GM21423 (cell line): Measurements from ENCODE around the gene SLC22A7.

ENCODE experiments used
- ATAC-seq: cut with Tn5 transposase; IDR thresholded peaks from one replicate; pipeline ENCODE4 v1.9.1; 2021; ENCODE audit warnings: mild to moderate bottlenecking, moderate library complexity; ENCODE audit not compliant: unreplicated experiment

SLC22A7 gene

DNA sequence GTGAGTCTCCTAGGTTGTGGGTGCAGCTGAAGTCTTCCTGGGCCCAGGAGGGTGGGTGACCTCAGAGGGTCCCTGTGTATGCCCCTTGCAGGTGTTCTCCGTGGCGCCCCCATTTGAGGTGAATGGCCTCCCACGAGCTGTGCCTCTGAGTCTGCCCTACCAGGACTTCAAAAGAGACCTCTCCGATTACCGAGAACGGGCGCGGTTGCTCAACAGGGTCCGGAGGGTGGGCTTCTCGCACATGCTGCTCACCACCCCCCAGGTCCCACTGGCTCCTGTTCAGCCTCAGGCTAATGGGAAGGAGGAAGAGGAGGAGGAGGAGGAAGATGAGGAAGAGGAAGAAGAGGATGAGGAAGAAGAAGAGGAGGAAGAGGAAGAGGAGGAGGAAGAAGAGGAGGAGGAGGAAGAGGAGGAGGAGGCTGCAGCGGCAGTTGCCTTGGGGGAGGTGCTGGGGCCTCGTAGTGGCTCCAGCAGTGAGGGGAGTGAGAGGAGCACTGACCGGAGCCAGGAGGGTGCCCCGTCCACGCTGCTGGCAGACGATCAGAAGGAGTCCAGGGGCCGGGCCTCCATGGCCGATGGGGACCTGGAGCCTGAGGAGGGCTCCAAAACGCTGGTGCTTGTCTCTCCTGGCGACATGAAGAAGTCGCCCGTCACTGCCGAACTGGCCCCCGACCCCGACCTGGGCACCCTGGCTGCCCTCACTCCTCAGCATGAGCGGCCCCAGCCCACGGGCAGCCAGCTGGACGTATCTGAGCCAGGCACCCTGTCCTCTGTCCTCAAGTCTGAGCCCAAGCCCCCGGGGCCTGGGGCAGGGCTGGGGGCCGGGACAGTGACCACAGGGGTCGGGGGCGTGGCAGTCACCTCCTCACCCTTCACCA lies 15.2 kb upstream of the SLC22A7 start:
- no peak for ATAC-seq

DNA sequence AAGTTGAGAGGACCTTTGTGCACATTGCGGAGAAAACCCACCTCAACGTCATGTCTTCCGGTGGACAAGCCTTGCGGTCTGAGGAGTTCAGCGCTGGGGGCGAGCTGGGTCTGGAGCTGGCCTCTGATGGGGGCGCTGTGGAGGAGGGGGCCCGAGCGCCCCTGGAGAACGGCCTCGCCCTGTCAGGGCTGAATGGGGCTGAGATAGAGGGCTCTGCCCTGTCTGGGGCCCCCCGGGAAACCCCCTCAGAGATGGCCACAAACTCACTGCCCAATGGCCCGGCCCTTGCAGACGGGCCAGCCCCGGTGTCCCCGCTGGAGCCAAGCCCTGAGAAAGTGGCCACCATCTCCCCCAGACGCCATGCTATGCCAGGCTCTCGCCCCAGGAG lies 14.6 kb upstream of the SLC22A7 start:
- ATAC-seq: no peak

DNA sequence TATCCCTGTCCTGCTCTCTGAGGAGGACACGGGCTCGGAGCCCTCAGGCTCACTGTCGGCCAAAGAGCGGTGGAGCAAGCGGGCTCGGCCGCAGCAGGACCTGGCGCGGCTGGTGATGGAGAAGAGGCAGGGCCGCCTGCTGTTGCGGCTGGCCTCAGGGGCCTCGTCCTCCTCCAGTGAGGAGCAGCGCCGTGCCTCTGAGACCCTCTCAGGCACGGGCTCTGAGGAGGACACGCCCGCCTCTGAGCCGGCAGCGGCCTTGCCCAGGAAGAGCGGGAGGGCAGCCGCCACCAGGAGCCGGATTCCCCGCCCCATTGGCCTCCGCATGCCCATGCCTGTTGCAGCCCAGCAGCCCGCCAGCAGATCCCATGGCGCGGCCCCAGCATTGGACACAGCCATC lies 14.2 kb upstream of the SLC22A7 start:
- no peak for ATAC-seq

DNA sequence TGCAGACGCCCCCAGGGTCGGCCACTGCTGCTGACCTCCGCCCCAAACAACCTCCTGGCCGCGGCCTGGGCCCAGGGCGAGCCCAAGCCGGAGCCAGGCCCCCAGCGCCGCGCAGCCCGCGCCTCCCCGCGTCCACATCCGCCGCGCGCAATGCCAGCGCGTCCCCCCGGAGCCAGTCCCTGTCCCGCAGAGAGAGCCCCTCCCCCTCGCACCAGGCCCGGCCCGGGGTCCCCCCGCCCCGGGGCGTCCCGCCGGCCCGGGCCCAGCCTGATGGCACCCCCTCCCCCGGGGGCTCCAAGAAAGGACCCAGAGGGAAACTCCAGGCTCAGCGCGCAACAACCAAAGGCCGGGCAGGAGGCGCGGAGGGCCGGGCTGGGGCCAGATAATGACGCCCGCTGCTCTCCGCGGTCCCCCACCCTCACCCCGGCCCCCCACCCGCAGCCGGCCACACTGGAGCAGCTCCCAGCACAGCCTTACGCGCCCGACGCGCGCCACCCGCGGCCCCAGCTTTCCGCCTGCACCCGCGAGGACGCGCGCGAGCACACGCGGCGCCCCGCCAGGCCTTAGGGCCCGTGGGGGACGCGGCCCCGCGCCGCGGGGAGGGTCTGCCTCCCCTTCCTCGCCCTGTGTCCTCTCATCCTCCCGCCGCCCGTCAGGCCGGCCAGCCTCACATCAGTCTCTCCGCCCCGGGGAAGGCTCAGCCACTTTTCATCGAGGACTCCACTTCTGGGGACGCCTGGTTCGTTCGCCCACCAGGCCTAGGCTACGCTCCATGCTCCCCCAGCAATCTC lies 12.9 kb upstream of the SLC22A7 start:
- no peak for ATAC-seq

DNA sequence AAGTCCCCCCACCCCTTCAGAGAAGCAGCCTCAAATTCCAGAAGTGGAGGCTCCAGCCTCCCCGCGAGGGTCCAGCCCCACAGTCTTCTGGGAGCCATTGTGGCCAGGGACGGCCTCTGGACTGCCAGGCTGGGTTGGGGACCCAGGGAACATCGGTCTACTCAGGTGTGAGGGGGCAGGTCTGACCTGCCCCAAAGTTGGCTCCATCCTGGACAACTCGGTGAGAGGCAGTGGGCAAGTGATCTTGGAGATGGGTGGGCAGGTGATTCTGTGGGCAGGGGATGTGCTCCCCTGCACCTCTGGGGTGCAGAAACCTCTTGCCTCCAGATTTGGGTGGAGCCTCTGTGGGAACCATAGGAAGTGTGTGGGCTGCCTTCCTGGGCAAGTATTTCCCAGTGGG lies 12.2 kb upstream of the SLC22A7 start:
- no peak for ATAC-seq

DNA sequence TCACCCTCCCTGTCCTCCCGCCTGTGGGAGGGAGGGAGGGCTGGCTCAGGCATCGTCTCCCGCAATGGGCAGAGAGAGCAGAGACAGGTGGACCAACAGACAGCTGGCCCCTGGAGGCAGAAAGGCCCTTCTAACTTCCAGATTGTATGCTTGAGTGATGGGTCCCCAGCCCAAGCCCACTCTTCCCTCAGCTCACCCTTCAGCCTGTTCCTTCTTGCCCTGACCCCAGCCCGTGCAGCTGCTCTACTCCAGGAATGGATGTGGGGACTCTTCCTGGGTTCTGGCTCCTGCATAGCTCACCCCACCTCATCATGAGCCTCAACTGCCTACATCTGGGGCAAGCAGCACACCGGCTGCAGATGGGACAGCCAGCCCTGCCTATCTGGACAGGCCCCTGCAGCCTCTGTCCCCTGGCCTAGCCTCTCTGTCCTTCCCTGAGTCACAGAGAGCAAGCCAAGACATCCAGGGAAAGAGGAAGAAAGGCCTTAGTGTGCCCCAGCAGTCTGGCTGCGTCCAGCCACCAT lies 11.5 kb upstream of the SLC22A7 start:
- no peak for ATAC-seq

DNA sequence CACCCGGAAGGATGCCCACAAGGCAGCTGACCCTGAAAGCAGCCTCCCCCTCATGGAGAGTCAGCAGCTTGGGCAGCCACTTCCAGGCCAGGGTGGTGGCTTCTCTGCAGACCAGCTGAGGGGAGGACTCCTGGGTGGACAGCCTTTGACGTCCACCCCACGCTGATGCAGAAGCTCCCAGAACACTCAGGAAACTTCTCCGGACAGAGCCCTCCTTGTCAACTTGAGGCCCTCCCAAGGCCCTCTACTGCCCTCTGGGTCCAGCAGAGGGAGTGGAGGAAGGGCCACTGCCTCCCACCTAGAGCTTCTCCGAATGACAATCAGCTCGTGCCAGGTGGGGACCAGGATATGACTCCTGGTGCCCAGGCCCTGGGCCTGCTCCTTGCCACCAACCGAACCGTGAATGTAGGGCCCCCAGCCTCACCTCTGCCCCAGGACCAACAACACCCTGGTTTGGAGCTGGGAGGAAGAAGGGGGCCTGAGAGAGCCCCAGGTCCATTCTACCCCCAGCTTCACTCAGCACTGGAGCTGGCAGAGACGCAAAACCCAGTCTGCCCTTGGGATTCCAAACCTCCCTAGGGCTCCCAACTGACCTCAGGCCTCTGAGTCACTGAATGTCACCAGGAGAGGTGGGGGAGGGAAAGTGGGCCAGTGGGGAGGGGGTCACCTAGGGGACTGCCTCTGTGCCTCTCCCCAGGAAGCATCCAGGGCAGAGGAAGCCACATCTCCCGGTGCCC lies 10.9 kb upstream of the SLC22A7 start:
- ATAC-seq: no peak

DNA sequence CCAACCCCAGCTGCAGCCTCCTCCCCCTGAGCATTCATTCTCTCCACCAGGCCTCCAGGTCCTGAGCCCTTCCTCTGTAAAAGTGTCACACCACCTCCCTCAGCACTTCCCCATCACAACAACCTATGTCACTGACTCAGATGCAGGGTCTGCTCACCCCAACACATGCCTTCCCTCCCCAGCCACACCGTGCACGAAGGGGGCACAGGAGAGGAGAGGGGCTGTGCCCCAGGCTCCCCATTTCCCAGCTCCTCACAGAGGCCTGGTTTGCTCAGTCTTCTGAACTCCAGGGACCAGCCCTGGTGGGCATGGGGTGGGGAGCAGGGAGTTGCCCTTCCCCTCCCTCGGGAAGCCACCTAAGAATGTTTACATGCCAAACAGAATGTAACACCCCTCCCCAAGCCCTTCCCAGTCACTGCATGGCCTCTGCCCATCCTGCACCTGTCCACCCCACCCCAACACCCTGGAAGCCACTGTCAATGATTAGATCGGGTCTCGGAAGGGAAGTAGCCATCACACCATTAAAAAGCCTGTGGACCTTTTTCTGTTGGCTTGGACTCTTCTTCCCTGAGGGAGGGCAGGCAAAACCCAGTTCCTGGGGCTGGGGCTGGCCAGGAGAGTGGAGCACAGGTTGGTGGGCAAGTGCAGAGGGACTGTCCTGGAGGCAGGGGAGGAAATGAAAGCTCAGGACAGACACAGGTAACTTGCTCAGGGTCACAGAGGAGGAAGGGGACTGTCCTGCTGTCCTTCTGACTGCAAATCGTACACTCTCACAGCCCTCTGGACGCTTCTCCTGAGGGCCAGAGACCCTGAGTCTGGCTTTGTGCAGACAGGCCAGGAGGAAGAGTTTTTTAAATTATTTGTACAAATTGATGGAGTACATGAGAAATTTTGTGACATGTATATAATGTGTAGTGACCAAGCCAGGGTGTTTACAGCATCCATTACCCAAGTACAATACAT lies 10.1 kb upstream of the SLC22A7 start:
- no peak for ATAC-seq

DNA sequence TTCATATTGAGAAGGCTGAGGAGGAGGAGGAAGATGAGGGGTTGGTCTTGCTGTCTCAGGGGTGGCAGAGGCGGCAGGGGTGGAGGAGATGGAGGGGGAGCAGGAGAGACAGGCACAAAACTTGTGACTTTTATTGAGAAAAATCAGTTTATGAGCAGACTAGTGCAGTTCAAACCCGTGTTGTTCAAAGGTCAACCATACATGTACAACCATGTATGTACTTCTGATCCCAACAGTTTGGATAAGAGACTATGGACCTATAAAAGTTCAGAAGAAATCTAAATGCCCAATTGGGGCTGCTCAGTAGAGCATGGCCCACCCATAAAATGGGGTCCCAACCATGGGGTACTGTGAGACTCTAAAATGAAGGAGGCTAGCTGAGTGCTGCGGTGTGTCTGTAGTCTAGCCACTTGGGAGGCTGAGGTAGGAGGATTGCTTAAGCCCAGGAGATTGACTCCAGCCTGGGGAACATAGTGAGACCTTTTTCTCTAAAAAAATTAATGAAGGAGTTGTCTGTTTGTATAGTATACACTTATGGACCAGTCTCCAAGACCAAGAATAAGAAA lies 7.6 kb upstream of the SLC22A7 start:
- ATAC-seq: no peak

DNA sequence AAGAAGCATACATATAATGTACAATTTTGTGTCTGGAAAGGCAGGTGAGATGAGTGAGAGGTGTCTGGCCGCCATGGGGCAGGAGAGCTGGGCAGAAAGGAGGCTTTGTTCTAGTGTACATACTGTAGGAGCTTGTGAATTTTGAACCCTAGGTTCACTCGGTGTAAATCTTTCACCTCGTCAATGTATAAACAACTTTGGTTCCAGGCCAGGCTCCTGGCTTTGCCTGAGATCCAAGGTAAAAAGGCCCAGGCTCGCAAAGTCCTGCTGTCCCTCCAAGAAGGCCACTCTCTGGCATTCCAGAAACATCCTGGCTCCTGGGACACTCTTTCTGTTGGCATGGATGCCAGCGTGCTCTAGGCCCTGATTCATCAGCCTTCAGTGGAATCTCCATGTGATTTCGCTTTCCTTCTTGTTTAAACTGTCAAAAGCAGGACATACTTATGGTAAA lies 7.1 kb upstream of the SLC22A7 start:
- ATAC-seq: no peak

DNA sequence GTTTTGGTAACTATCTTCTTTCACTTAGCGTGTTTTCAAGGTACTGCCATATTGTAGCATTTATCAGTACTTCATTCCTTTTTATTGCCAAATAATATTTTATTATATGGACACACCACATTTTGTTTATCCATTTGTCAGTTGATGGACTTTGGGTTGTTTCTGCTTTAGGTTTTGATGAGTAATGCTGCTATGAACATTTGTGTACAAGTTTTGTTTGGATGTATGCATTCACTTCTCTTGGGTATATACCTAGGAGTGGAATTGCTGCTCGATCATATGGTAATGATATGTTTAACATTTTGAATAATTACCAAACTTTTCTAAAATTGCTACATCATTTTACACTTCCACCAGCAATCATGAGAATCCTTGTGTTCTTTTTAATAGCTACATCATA lies 6.4 kb upstream of the SLC22A7 start:
- ATAC-seq: no peak

DNA sequence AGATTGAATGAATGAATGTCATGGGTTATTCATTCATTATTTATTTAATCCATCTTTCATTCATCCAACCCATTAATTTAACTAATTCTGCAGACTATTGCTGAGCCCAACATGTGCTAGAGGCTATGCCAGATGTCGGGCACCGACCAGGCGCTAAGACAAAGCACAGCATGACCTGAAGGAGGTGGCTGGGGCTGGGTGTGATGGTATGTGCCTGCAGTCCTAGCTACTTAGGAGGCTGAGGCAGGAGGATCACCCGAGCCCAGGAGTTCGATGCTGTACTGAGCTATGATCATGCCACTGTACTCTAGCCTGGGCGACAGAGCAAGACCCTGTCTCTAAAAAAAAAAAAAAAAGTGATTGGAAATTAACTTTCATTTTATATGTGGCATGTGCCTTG lies 5.7 kb upstream of the SLC22A7 start:
- ATAC-seq: no peak

DNA sequence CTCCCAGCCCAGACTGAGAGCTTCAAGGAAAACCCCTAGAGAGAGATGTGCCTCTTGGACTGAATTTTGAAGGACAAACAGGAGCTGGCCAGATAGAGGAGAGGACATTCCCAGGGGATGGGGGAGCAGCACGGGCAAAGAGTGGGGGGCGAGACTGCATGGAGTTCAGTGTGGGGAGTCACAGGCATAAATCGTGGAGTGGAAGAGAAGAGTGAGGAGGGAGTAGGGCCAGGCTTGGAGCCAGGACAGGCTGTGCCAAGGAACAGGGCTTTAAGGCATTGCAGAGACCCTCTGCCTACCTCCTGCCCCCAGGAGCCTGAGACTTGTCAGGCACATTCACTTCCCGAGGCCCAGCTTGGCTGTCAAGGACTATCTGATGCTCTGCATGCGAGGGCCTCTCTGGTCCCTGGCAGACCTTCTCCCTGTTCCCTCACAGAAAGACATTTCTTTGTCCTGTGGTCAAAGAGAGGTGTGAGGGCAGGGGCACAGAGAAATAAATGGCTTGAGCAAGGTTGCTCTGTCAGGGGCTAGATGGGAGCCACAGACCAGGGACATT lies 5.2 kb upstream of the SLC22A7 start:
- no peak for ATAC-seq

DNA sequence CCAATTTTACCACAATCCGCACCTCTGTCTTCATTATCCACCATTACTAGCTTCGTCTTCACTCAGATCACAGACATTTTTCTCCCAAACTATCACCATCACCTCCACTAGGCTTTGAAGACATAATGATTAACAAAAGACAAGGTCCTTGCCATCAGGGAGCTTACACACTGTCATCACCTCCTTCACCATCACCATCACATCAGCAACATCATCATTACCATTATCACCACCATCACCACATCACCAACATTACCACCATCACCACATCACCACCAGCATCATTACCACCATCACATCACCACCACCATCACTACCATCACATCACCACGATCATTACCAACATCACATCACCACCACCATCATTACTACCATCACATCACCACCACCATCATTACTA lies 4.4 kb upstream of the SLC22A7 start:
- ATAC-seq: no peak

DNA sequence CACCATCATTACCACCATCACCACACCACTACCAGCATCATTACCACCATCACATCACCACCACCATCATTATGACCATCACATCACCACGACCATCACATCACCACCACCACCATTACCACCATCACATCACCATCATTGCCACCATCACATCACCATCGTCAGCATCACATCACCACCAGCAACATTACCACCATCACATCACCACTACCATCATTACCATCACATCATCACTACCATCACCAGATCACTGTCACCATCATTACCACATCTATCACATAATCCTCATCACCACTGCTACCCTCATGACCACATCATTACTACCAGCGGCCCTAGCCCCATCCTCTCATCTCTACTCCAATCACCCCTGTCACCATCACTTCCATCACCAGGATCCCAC lies 3.5 kb upstream of the SLC22A7 start:
- no peak for ATAC-seq

DNA sequence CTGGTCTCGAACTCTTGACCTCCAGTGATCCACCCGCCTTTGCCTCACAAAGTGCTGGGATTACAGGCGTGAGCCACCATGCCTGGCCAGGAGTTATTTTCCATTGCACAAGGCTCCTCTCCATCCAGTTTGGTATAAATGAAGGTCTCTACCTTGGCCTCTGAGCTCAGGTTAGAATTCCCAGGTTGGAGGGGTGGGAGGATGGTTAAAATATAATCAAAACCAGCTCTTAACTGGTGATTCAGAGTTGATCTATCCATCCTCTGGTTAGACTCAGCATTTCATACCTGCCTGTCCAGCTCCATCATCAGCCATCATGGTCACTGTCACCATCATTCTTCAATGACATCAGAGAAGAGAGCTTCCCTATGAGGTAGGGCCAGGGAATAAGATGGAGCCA lies 2.6 kb upstream of the SLC22A7 start:
- no peak for ATAC-seq

DNA sequence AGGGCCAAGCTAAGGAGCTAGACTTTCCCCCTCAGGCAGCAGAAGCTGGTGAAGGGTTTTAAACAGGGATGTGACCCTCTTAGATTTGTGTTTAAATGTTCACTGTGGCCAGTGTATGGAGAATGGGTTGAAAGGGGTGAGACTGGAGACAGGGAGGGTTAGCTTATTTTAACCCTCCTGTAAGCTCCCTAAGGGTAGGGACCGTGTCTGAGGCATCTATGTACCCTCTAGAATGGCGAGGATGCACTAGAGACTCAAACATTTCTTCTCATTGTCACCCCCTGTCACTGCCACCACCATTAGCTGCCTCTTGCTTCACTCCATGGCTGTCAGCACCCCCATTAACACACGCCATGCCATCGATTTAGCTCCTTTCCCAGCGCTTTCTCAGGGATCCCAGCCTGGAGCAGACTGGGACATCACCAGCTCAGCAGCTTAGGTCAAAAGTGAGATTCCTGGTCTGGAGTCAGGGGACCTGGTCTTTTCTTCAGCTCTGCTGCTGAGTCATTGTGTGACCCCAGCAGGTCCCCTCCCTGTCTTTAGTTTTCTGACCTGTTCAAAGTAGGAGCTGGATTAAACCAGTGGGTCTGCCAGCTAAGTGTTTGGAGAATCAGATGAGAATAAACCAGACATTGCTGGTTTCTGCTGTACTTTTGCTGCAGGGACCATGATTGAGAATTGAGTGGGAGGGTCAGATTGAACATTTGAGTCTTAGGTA lies 1.1 kb upstream of the SLC22A7 start:
- ATAC-seq: no peak

DNA sequence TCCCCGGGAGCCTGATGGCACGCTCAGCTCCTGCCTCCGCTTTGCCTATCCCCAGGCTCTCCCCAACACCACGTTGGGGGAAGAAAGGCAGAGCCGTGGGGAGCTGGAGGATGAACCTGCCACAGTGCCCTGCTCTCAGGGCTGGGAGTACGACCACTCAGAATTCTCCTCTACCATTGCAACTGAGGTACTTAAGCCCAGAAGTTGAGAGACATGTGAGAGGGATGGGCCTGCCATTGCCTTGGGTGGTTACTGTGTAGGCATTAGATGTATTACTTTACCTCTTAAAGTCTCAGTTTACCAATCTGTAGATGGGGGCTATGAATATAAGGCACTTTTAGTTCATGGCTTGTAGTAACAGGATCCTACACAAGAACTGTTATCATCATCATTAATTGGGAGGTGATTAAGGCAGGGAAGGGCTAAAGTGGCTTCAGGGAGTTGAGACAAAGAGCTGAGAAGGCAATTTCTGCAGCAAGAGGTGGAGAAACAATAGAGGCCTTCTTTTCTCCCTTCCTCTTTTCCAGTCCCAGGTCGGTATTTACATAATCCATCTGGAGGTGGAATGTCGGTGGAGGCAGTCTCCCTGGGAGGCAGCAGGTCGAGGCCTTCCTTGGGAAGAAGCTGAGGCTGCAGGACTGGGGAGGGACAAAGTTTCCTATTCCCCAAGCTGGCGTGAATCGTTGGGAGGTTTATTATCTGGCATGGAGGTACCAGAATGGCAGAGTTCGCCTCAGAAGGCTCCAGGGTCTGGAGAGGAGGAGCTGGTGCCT lies 691 bp downstream of the SLC22A7 start:
- ATAC-seq: no peak
